ENCODE results near the gene LYST.

GRCh38 chr1:235910357-235911299 lies 43.9 kb upstream of the LYST start:
- no peak for TF ChIP-seq CTCF (IDR thresholded peaks at IDR 0.05; ENCODE audit: insufficient read depth, low read length)
- no peak for TF ChIP-seq POLR2AphosphoS5 (IDR thresholded peaks at IDR 0.05; ENCODE audit: low read depth)
- TF ChIP-seq REST (IDR thresholded peaks at IDR 0.05; ENCODE audit: insufficient replicate concordance, low read depth), result no peak
- no peak for TF ChIP-seq GABPA (IDR thresholded peaks at IDR 0.05; ENCODE audit: low read depth)
